B cell (primary cell): ENCODE results near the gene ATXN1. TPM values are rescaled to one million over a fixed set of nuclear protein-coding genes. Genes with fewer than 3 reads are reported as not detected.

ENCODE experiments used
- ATAC-seq: fragments of 200-7000 bp; cut with Tn5 transposase; one replicate; pipeline ENCODE4 v1.10.0; 2021; ENCODE audit warnings: low read depth, mild to moderate bottlenecking, moderate number of reproducible peaks, moderate library complexity
- CTCF ChIA-PET: fragments of 350-600 bp; sonication (Branson Sonifier 250); formaldehyde crosslinking; loops from one replicate; lab custom pipeline; 2021; ENCODE audit warnings: antibody characterized with exemption, inconsistent platforms; lab: Charles Lee
- POLR2A ChIA-PET: fragments of 350-600 bp; sonication (Branson Sonifier 250); formaldehyde crosslinking; loops from one replicate; lab custom pipeline; 2021; ENCODE audit warnings: antibody characterized with exemption; lab: Charles Lee
- DNase-seq: peaks from one replicate; pipeline ENCODE4 v3.0.0; 2013
- H2AFZ ChIP-seq: 2 replicates; pipeline ENCODE4 v1.6.1; 2012; ENCODE audit warnings: mild to moderate bottlenecking, low read depth, low read length; ENCODE audit not compliant: insufficient read depth, poor library complexity, severe bottlenecking
- H3K27ac ChIP-seq, 2 donors: 1 replicate in 1 of 2; 2 replicates in 1 of 2; pipeline ENCODE4 v1.5.1; 2012 to 2013; ENCODE audit warnings: low read length in 2 of 2, mild to moderate bottlenecking in 2 of 2, moderate library complexity in 1 of 2
- H3K27me3 ChIP-seq, 4 experiments: fragments of 200-600 bp in 1 of 4; sonication (generic) in 1 of 4; replicated peaks in 1 of 4; 1 replicate in 2 of 4; 2 replicates in 2 of 4; pipeline versions ENCODE4 v1.6.1 to v1.7.0; 2013 to 2016; ENCODE audit warnings: low read length in 3 of 4, mild to moderate bottlenecking in 2 of 4, mixed read lengths in 1 of 4, moderate library complexity in 1 of 4; ENCODE audit not compliant: insufficient read depth in 4 of 4, control insufficient read depth in 3 of 4; ENCODE audit errors: control extremely low read depth in 1 of 4
- H3K36me3 ChIP-seq, 2 experiments: replicated peaks in 1 of 2; 1 replicate in 1 of 2; 2 replicates in 1 of 2; pipeline versions ENCODE4 v1.6.1 to v1.7.1; 2013; ENCODE audit warnings: low read length in 1 of 2; ENCODE audit not compliant: insufficient read depth in 2 of 2, control insufficient read depth in 1 of 2; ENCODE audit errors: control extremely low read depth in 1 of 2, extremely low read depth in 1 of 2
- H3K4me1 ChIP-seq, 2 donors: fragments of 200-600 bp in 1 of 2; sonication (generic) in 1 of 2; 1 replicate in 1 of 2; 2 replicates in 1 of 2; pipeline versions ENCODE4 v1.5.1 to v1.6.1; 2013 to 2017; ENCODE audit warnings: low read length in 2 of 2; ENCODE audit not compliant: control insufficient read depth in 2 of 2, insufficient read depth in 2 of 2
- H3K4me2 ChIP-seq: replicated peaks from 2 replicates; pipeline ENCODE3; 2012; ENCODE audit warnings: mild to moderate bottlenecking, low read depth, low read length; ENCODE audit not compliant: poor library complexity, severe bottlenecking
- H3K4me3 ChIP-seq, 5 experiments: fragments of 200-600 bp in 1 of 5; sonication (generic) in 1 of 5; 1 replicate in 3 of 5; 2 replicates in 2 of 5; pipeline versions ENCODE4 v1.5.1 to v1.7.0; 2011 to 2016; ENCODE audit warnings: low read length in 4 of 5, mild to moderate bottlenecking in 4 of 5, low read depth in 2 of 5, control low read depth in 1 of 5, moderate library complexity in 1 of 5; ENCODE audit not compliant: insufficient read depth in 1 of 5; ENCODE audit errors: control extremely low read depth in 1 of 5, extremely low read depth in 1 of 5
- H3K79me2 ChIP-seq: fragments of 200-600 bp; sonication (generic); one replicate; pipeline ENCODE4 v1.6.0; 2016; ENCODE audit warnings: low read length; ENCODE audit not compliant: control insufficient read depth, insufficient read depth
- H3K9ac ChIP-seq: fragments of 200-600 bp; sonication (generic); 2 replicates; pipeline ENCODE4 v1.6.1; 2017; ENCODE audit warnings: mild to moderate bottlenecking, low read length, moderate library complexity
- H3K9me3 ChIP-seq, 3 donors: one replicate each; pipeline versions ENCODE4 v1.6.1 to v1.7.1; 2013; ENCODE audit warnings: low read length in 2 of 3; ENCODE audit not compliant: control insufficient read depth in 2 of 3, insufficient read depth in 1 of 3; ENCODE audit errors: control extremely low read depth in 1 of 3
- H4K20me1 ChIP-seq: 2 replicates; pipeline ENCODE4 v1.6.0; 2012; ENCODE audit warnings: mild to moderate bottlenecking, low read length; ENCODE audit not compliant: insufficient read depth, control insufficient read depth, poor library complexity, severe bottlenecking
- H3K27ac Mint-ChIP-seq: one replicate; pipeline ENCODE4 v1.8.0; 2021; ENCODE audit warnings: mixed read lengths
- H3K27me3 Mint-ChIP-seq: one replicate; pipeline ENCODE4 v1.8.0; 2021; ENCODE audit warnings: mixed read lengths
- H3K4me1 Mint-ChIP-seq: one replicate; pipeline ENCODE4 v1.8.0; 2021; ENCODE audit warnings: mixed read lengths
- H3K4me3 Mint-ChIP-seq: one replicate; pipeline ENCODE4 v1.8.0; 2021; ENCODE audit warnings: mixed read lengths
- H3K9me3 Mint-ChIP-seq: one replicate; pipeline ENCODE4 v1.8.0; 2022; ENCODE audit warnings: mixed read lengths; ENCODE audit not compliant: insufficient read depth
- EZH2 ChIP-seq: IDR thresholded peaks from 2 replicates; pipeline ENCODE4 v1.6.1; 2012; ENCODE audit warnings: borderline replicate concordance, low read depth, mild to moderate bottlenecking, moderate library complexity, low read length; ENCODE audit not compliant: insufficient read depth, poor library complexity, severe bottlenecking
- WGBS: methylation state at CpG from one replicate; pipeline ENCODE4 v1.1.5; 2013; ENCODE audit warnings: missing lambda C conversion rate; ENCODE audit not compliant: insufficient coverage; 5-methylcytosine and 5-hydroxymethylcytosine counted together
- intact Hi-C: fragments of 100-400 bp; cut with micrococcal nuclease; formaldehyde crosslinking; loops from one replicate; pipeline ENCODE4 v1.10.0; 2022
- polyA plus RNA-seq: library from polyadenylated mRNA; depleted of rRNA; stranded (reverse); fragments of >200 nt; gene quantifications from 2 replicates; pipeline ENCODE4 v1.2.3, GENCODE V29; 2012
- total RNA-seq, 2 donors: library from RNA; stranded (reverse); fragments of 120-200 nt in 1 of 2; gene quantifications; 1 replicate in 1 of 2; 2 replicates in 1 of 2; pipeline versions ENCODE4 v1.2.3 to v1.2.4, GENCODE V29; 2013 to 2022
- TF ChIP-seq, protein P1 (sequence below): fragments of 200-600 bp; IDR thresholded peaks from one replicate; pipeline ENCODE4 v1.8.0; 2022; ENCODE audit warnings: antibody characterized with exemption, mild to moderate bottlenecking

Gene ATXN1
- total and polyA plus RNA-seq, 2 donors (not counting 1 experiment from before 2014, with no cell fraction given), result 5.7 to 63.8 TPM

DNA sequence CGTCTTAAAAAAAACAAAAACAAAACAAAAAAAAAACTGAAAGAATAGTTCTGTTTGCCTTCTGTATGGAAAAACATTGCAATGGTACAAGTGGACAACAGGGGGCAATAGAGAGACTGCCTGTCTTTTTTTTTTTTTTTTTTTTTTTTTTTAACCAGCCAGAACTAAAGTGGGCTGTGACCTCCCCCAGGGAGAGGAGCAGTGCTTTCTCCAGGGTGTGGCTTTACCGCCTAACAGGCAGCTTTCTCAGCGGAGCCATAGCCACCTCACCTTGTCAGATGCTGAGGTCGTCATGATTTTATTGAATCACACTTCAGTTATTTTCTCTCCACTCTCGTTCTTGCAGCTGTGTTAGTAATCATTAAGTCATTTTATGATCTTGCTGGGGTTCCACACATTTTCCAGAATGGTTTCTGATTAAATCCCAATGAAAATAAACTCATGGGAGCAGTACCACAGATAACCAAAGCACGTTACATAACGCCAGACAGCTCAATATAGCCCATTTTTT is 444.5 kb downstream of the ATXN1 start:
- Mint-ChIP-seq H3K4me1 (peaks cover 29% of the 10 kb centered on the region), H3K27me3 (no peaks in the 10 kb centered on the region), H3K9me3 (no peaks in the 10 kb centered on the region), H3K27ac (no peak overlapping the region), H3K4me3 (no peak overlapping the region)
- H3K36me3 ChIP-seq, result no peaks in the 10 kb centered on the region
- ChIA-PET POLR2A (interaction anchor here (0.7 kb wide), 3 partner anchors 15 to 766 kb away, joined by 3 to 6 read pairs (median 5); no protein-coding TSS in a partner anchor), CTCF (interaction anchor here (0.5 to 9.2 kb wide), 19 partner anchors 8 to 1804 kb away, joined by 3 to 87 read pairs (median 5); partner anchors contain the start of gene ATXN1)
- H4K20me1 ChIP-seq, result no peaks in the 10 kb centered on the region
- H2AFZ ChIP-seq, result no peak overlapping the region
- peak overlapping the region; percentile 16 for H3K4me2 ChIP-seq
- H3K9me3 ChIP-seq, result no peaks in the 10 kb centered on the region
- H3K4me1 ChIP-seq, result peaks cover 10 to 21% of the 10 kb centered on the region in 2 donors
- no peaks in the 10 kb centered on the region for H3K79me2 ChIP-seq
- intact Hi-C loops, result loop anchor here (2.0 kb wide), 1 partner anchor 14 kb away; no protein-coding TSS in a partner anchor
- ATAC-seq, result peak; percentile 52
- H3K27ac ChIP-seq, result no peak overlapping the region
- peak; percentile 65 for DNase-seq
- no peak overlapping the region for H3K9ac ChIP-seq
- no peak overlapping the region for H3K4me3 ChIP-seq
- TF ChIP-seq, protein P1, sequence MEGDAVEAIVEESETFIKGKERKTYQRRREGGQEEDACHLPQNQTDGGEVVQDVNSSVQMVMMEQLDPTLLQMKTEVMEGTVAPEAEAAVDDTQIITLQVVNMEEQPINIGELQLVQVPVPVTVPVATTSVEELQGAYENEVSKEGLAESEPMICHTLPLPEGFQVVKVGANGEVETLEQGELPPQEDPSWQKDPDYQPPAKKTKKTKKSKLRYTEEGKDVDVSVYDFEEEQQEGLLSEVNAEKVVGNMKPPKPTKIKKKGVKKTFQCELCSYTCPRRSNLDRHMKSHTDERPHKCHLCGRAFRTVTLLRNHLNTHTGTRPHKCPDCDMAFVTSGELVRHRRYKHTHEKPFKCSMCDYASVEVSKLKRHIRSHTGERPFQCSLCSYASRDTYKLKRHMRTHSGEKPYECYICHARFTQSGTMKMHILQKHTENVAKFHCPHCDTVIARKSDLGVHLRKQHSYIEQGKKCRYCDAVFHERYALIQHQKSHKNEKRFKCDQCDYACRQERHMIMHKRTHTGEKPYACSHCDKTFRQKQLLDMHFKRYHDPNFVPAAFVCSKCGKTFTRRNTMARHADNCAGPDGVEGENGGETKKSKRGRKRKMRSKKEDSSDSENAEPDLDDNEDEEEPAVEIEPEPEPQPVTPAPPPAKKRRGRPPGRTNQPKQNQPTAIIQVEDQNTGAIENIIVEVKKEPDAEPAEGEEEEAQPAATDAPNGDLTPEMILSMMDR, result peak; percentile 86
- no peak for TF ChIP-seq EZH2
- WGBS, result 46% methylated on average over 3 of the region's 7 CpGs
- H3K27me3 ChIP-seq, result no peaks in the 10 kb centered on the region

- no peak for DNase-seq
- H3K27me3 Mint-ChIP-seq, result no peaks in the 10 kb centered on the region
Observed at GRCh38 chr6:16314296-16314695, 447.0 kb downstream of the ATXN1 start.

More at GRCh38 chr6:16314296-16314695, 447.0 kb downstream of the ATXN1 start:
- Histone ChIP-seq H3K27ac (no peak overlapping the region), H3K36me3 (no peaks in the 10 kb centered on the region), H2AFZ (no peak overlapping the region), H3K79me2 (no peaks in the 10 kb centered on the region), H3K9me3 (no peaks in the 10 kb centered on the region), H3K27me3 (no peaks in the 10 kb centered on the region), H3K9ac (no peak overlapping the region), H3K4me2 (no peak overlapping the region), H3K4me1 (peaks cover 0 to 9% of the 10 kb centered on the region in 2 donors), H3K4me3 (no peak overlapping the region), H4K20me1 (no peaks in the 10 kb centered on the region)
- ChIA-PET POLR2A (no interaction called here), CTCF (interaction anchor here (0.8 to 9.2 kb wide), 3 partner anchors 9 to 93 kb away, joined by 3 to 87 read pairs (median 6); no protein-coding TSS in a partner anchor)
- no CpG with 5 or more reads among the region's 4 CpGs for WGBS
- peaks cover 8% of the 10 kb centered on the region for H3K4me1 Mint-ChIP-seq
- intact Hi-C loops, result no loop called here
- H3K27ac Mint-ChIP-seq, result no peak overlapping the region
- H3K9me3 Mint-ChIP-seq, result no peaks in the 10 kb centered on the region
- TF ChIP-seq, protein P1, result no peak
- TF ChIP-seq EZH2, result no peak
- no peak overlapping the region for H3K4me3 Mint-ChIP-seq
- no peak for ATAC-seq
